ENCODE measurements around the gene AMH. TPM values are rescaled to one million over a fixed set of nuclear protein-coding genes. Genes with fewer than 3 reads are reported as not detected.

AMH gene
- total RNA-seq, 1 experiment from 2014 or later = 5.8 TPM

Small RNA genes lying within 50 kb of the gene (small RNA-seq; reads per million reads assigned to genes)
- 0 to 0.06 reads per million in 2 experiments for gene MIR1227

Other genes with a start within 250 kb of the AMH start
- 32.9 and 33.7 TPM in 2 replicates for gene BTBD2, start 233.6 kb upstream of the AMH start, total RNA-seq (2014; rRNA removed; shearing (Covaris generic))
- 87.0 and 90.9 TPM in 2 replicates for gene MKNK2, start 198.1 kb upstream of the AMH start, total RNA-seq (2014; rRNA removed; shearing (Covaris generic))
- gene MOB3A, start 153.0 kb upstream of the AMH start, total RNA-seq (2014; rRNA removed; shearing (Covaris generic)) = 12.3 and 14.4 TPM in 2 replicates
- 1.4 and 1.6 TPM in 2 replicates for gene IZUMO4, start 152.4 kb upstream of the AMH start, total RNA-seq (2014; rRNA removed; shearing (Covaris generic))
- 67.6 and 83.8 TPM in 2 replicates for gene AP3D1, start 97.8 kb upstream of the AMH start, total RNA-seq (2014; rRNA removed; shearing (Covaris generic))
- 4.8 and 5.4 TPM in 2 replicates for gene DOT1L, start 85.4 kb upstream of the AMH start, total RNA-seq (2014; rRNA removed; shearing (Covaris generic))
- gene PLEKHJ1, start 13.0 kb upstream of the AMH start, total RNA-seq (2014; rRNA removed; shearing (Covaris generic)) = 45.3 and 46.6 TPM in 2 replicates
- 29.9 and 31.4 TPM in 2 replicates for gene SF3A2, start 12.5 kb upstream of the AMH start, total RNA-seq (2014; rRNA removed; shearing (Covaris generic))
- not detected in 2 replicates for gene JSRP1, start 7.1 kb downstream of the AMH start, total RNA-seq (2014; rRNA removed; shearing (Covaris generic))
- gene PEAK3, start 32.9 kb downstream of the AMH start, total RNA-seq (2014; rRNA removed; shearing (Covaris generic)) = not detected in 2 replicates
- gene LINGO3, start 58.8 kb downstream of the AMH start, total RNA-seq (2014; rRNA removed; shearing (Covaris generic)) = 0.30 TPM in 1 of 2 replicates, not detected in the other
- 85.7 and 125 TPM in 2 replicates for gene LSM7, start 79.3 kb downstream of the AMH start, total RNA-seq (2014; rRNA removed; shearing (Covaris generic))
- gene SPPL2B, start 79.4 kb downstream of the AMH start, total RNA-seq (2014; rRNA removed; shearing (Covaris generic)) = 11.7 and 15.4 TPM in 2 replicates
- gene TMPRSS9, start 110.9 kb downstream of the AMH start, total RNA-seq (2014; rRNA removed; shearing (Covaris generic)) = 0.05 TPM in 1 of 2 replicates, not detected in the other
- gene TIMM13, start 178.3 kb downstream of the AMH start, total RNA-seq (2014; rRNA removed; shearing (Covaris generic)) = 30.7 and 32.1 TPM in 2 replicates
- 47.8 and 51.9 TPM in 2 replicates for gene LMNB2, start 207.6 kb downstream of the AMH start, total RNA-seq (2014; rRNA removed; shearing (Covaris generic))
- 36.6 and 38.4 TPM in 2 replicates for gene GADD45B, start 226.8 kb downstream of the AMH start, total RNA-seq (2014; rRNA removed; shearing (Covaris generic))